Measurements from ENCODE around the gene EDEM3.

Gene EDEM3

DNA sequence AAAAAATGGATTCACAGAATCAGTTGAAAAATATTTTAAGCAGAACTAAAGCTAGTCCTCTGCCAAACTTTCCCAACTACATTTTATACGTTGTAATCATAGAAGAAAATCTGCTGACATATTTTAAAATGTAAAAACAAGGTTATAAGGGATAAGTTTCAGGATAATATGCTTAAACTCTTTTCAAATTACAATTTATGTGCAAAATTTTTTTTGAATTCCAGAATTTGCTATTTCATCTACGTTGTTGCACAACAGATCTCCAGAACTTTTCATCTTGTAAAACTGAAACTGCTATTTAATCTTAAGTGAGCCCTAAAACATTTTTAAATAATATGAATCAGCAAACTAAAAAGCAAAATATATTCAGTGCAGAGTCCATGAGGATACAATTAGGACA lies 5.9 kb downstream of the EDEM3 start:
- Histone ChIP-seq H3K36me3 (ENCODE audit: control insufficient read depth, low read depth, low read length) (no peaks in the 10 kb centered on the region), H3K9me3 (ENCODE audit: control insufficient read depth, low read depth, low read length) (no peaks in the 10 kb centered on the region), H3K4me3 (ENCODE audit: low read length) (no peak overlapping the region), H3K9ac (ENCODE audit: low read length) (no peak overlapping the region), H3K4me1 (ENCODE audit: control insufficient read depth, low read depth, low read length) (peaks cover 4% of the 10 kb centered on the region), H3K27ac (ENCODE audit: low read length) (no peak overlapping the region), H3K27me3 (ENCODE audit: control insufficient read depth, insufficient read depth, low read length) (no peaks in the 10 kb centered on the region)

GRCh38 chr1:184747089-184747955 lies 7.3 kb downstream of the EDEM3 start:
- H3K4me1 ChIP-seq (ENCODE audit: control insufficient read depth, low read depth, low read length): no peaks in the 10 kb centered on the region
- H3K9ac ChIP-seq (ENCODE audit: low read length): no peak overlapping the region
- no peaks in the 10 kb centered on the region for H3K27me3 ChIP-seq (ENCODE audit: control insufficient read depth, insufficient read depth, low read length)
- no peaks in the 10 kb centered on the region for H3K9me3 ChIP-seq (ENCODE audit: control insufficient read depth, low read depth, low read length)
- no peak overlapping the region for H3K4me3 ChIP-seq (ENCODE audit: low read length)
- H3K36me3 ChIP-seq (ENCODE audit: control insufficient read depth, low read depth, low read length): no peaks in the 10 kb centered on the region
- no peak overlapping the region for H3K27ac ChIP-seq (ENCODE audit: low read length)

DNA sequence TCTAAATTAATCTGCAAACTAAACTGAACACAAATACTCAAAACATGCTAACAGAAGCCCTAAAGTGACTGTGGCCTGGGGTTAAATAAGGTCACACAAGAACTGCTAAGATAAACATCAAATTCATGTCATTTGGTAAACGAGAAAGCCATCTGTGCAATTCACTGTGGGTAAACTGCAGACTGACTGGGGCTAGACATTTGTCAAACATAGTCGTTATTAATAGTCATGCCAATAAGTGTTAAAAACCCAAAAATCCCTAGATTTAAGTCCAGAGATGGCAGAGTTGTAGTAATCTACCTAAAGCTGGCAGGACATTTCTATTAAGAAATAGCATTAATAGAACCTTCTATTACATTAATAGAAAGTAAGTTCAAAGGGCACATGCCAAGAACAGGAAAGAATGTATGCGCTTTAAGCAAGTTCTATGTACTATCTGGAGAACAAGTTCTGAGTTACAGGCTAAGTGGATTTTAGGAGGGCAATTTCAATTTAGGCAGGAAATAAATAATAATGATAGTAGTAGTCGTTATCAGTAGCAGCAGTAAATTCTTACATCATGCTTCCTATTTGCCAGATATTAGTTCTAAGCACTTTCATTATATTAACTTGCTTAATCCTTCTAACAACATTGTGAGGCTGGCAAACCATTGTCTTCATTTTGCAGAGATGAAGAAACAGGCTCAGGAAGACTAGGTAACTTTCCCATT lies 8.6 kb downstream of the EDEM3 start:
- Histone ChIP-seq H3K4me3 (ENCODE audit: low read length) (no peak overlapping the region), H3K27ac (ENCODE audit: low read length) (no peak overlapping the region), H3K36me3 (ENCODE audit: control insufficient read depth, low read depth, low read length) (no peaks in the 10 kb centered on the region), H3K27me3 (ENCODE audit: control insufficient read depth, insufficient read depth, low read length) (no peaks in the 10 kb centered on the region), H3K4me1 (ENCODE audit: control insufficient read depth, low read depth, low read length) (no peaks in the 10 kb centered on the region), H3K9me3 (ENCODE audit: control insufficient read depth, low read depth, low read length) (no peaks in the 10 kb centered on the region), H3K9ac (ENCODE audit: low read length) (no peak overlapping the region)

GRCh38 chr1:184745110-184745509 lies 9.5 kb downstream of the EDEM3 start:
- Histone ChIP-seq H3K36me3 (ENCODE audit: control insufficient read depth, low read depth, low read length) (no peaks in the 10 kb centered on the region), H3K4me1 (ENCODE audit: control insufficient read depth, low read depth, low read length) (no peaks in the 10 kb centered on the region), H3K4me3 (ENCODE audit: low read length) (no peak overlapping the region), H3K9ac (ENCODE audit: low read length) (no peak overlapping the region), H3K27ac (ENCODE audit: low read length) (no peak overlapping the region), H3K9me3 (ENCODE audit: control insufficient read depth, low read depth, low read length) (no peaks in the 10 kb centered on the region), H3K27me3 (ENCODE audit: control insufficient read depth, insufficient read depth, low read length) (no peaks in the 10 kb centered on the region)

- H3K9ac ChIP-seq (ENCODE audit: low read length): no peak overlapping the region
- H3K4me1 ChIP-seq (ENCODE audit: control insufficient read depth, low read depth, low read length): no peaks in the 10 kb centered on the region
- no peak overlapping the region for H3K27ac ChIP-seq (ENCODE audit: low read length)
- no peak overlapping the region for H3K4me3 ChIP-seq (ENCODE audit: low read length)
- H3K27me3 ChIP-seq (ENCODE audit: control insufficient read depth, insufficient read depth, low read length): no peaks in the 10 kb centered on the region
- no peaks in the 10 kb centered on the region for H3K9me3 ChIP-seq (ENCODE audit: control insufficient read depth, low read depth, low read length)
- no peaks in the 10 kb centered on the region for H3K36me3 ChIP-seq (ENCODE audit: control insufficient read depth, low read depth, low read length)
These were observed 11.4 kb downstream of the EDEM3 start for GRCh38 chr1:184743062-184743756.

- no peak overlapping the region for H3K4me3 ChIP-seq (ENCODE audit: low read length)
- H3K9ac ChIP-seq (ENCODE audit: low read length): no peak overlapping the region
- no peak overlapping the region for H3K27ac ChIP-seq (ENCODE audit: low read length)
- H3K4me1 ChIP-seq (ENCODE audit: control insufficient read depth, low read depth, low read length): no peaks in the 10 kb centered on the region
- no peaks in the 10 kb centered on the region for H3K27me3 ChIP-seq (ENCODE audit: control insufficient read depth, insufficient read depth, low read length)
- no peaks in the 10 kb centered on the region for H3K36me3 ChIP-seq (ENCODE audit: control insufficient read depth, low read depth, low read length)
- H3K9me3 ChIP-seq (ENCODE audit: control insufficient read depth, low read depth, low read length): no peaks in the 10 kb centered on the region
These were observed 14.3 kb downstream of the EDEM3 start for GRCh38 chr1:184740344-184740743.

DNA sequence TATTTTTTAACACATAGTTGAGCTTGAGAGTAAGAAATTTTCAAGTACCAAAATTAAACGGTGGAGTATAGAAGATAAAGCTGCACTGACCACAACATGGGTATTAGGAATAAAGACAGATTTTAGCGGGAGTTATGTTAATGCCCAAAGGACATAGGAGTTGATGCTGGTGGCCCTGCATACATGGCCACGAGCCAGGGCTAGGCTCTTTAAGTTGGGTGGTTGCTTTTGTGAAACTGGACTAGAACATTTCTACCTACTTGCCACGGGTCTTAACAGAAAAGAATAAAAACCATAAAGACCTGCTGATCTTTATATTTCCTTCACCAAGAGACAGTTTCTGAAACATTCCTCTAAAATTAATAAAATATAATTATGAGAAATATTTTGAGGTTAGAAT lies 14.9 kb downstream of the EDEM3 start:
- no peak overlapping the region for H3K9ac ChIP-seq (ENCODE audit: low read length)
- H3K9me3 ChIP-seq (ENCODE audit: control insufficient read depth, low read depth, low read length): no peaks in the 10 kb centered on the region
- H3K27ac ChIP-seq (ENCODE audit: low read length): no peak overlapping the region
- H3K4me1 ChIP-seq (ENCODE audit: control insufficient read depth, low read depth, low read length): no peaks in the 10 kb centered on the region
- no peak overlapping the region for H3K4me3 ChIP-seq (ENCODE audit: low read length)
- H3K36me3 ChIP-seq (ENCODE audit: control insufficient read depth, low read depth, low read length): no peaks in the 10 kb centered on the region
- no peaks in the 10 kb centered on the region for H3K27me3 ChIP-seq (ENCODE audit: control insufficient read depth, insufficient read depth, low read length)

GRCh38 chr1:184739070-184739469 lies 15.6 kb downstream of the EDEM3 start:
- Histone ChIP-seq H3K4me3 (ENCODE audit: low read length) (no peak overlapping the region), H3K27ac (ENCODE audit: low read length) (no peak overlapping the region), H3K36me3 (ENCODE audit: control insufficient read depth, low read depth, low read length) (no peaks in the 10 kb centered on the region), H3K9ac (ENCODE audit: low read length) (no peak overlapping the region), H3K27me3 (ENCODE audit: control insufficient read depth, insufficient read depth, low read length) (no peaks in the 10 kb centered on the region), H3K9me3 (ENCODE audit: control insufficient read depth, low read depth, low read length) (no peaks in the 10 kb centered on the region), H3K4me1 (ENCODE audit: control insufficient read depth, low read depth, low read length) (no peaks in the 10 kb centered on the region)

DNA sequence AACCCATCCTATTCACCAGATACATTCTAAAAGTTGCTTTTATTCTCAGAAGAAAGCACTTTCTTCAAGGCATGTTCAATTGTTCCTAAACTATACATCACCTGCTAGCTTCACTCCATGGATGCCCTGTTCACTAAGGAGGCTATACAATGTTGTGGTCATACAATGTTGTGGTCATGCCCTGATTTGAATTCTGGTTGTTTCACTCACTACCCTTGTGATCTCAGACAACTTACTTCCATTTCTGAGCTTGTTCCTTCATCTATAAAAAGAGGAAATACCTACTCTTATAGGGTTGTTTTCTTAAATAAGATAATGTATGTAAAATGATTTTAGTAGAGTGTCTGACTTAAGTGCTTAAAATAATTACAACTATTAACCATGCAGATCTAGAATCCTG lies 19.7 kb downstream of the EDEM3 start:
- Histone ChIP-seq H3K4me3 (ENCODE audit: low read length) (no peak overlapping the region), H3K27me3 (ENCODE audit: control insufficient read depth, insufficient read depth, low read length) (no peaks in the 10 kb centered on the region), H3K36me3 (ENCODE audit: control insufficient read depth, low read depth, low read length) (no peaks in the 10 kb centered on the region), H3K27ac (ENCODE audit: low read length) (no peak overlapping the region), H3K9me3 (ENCODE audit: control insufficient read depth, low read depth, low read length) (no peaks in the 10 kb centered on the region), H3K4me1 (ENCODE audit: control insufficient read depth, low read depth, low read length) (no peaks in the 10 kb centered on the region), H3K9ac (ENCODE audit: low read length) (no peak overlapping the region)

GRCh38 chr1:184724843-184725242 lies 29.8 kb downstream of the EDEM3 start:
- H3K4me3 ChIP-seq (ENCODE audit: low read length): no peak overlapping the region
- H3K9me3 ChIP-seq (ENCODE audit: control insufficient read depth, low read depth, low read length): no peaks in the 10 kb centered on the region
- no peaks in the 10 kb centered on the region for H3K4me1 ChIP-seq (ENCODE audit: control insufficient read depth, low read depth, low read length)
- no peak overlapping the region for H3K27ac ChIP-seq (ENCODE audit: low read length)
- H3K36me3 ChIP-seq (ENCODE audit: control insufficient read depth, low read depth, low read length): no peaks in the 10 kb centered on the region
- no peak overlapping the region for H3K9ac ChIP-seq (ENCODE audit: low read length)
- no peaks in the 10 kb centered on the region for H3K27me3 ChIP-seq (ENCODE audit: control insufficient read depth, insufficient read depth, low read length)

GRCh38 chr1:184716158-184716557 lies 38.5 kb downstream of the EDEM3 start:
- H3K4me3 ChIP-seq (ENCODE audit: low read length): no peak overlapping the region
- H3K4me1 ChIP-seq (ENCODE audit: control insufficient read depth, low read depth, low read length): no peaks in the 10 kb centered on the region
- peaks cover 3% of the 10 kb centered on the region for H3K36me3 ChIP-seq (ENCODE audit: control insufficient read depth, low read depth, low read length)
- H3K27me3 ChIP-seq (ENCODE audit: control insufficient read depth, insufficient read depth, low read length): no peaks in the 10 kb centered on the region
- H3K9me3 ChIP-seq (ENCODE audit: control insufficient read depth, low read depth, low read length): no peaks in the 10 kb centered on the region
- no peak overlapping the region for H3K9ac ChIP-seq (ENCODE audit: low read length)
- H3K27ac ChIP-seq (ENCODE audit: low read length): no peak overlapping the region
